Measurements from ENCODE around the gene MRM3. TPM values are rescaled to one million over a fixed set of nuclear protein-coding genes. Genes with fewer than 3 reads are reported as not detected.
"Not testable (repeated sequence)": the region's sequence is repeated elsewhere in the genome, so short reads cannot be mapped to it uniquely, and the experiment has no call there.

Gene MRM3
- total RNA-seq, 3 donors from 2014 or later, result 42.3 to 46.9 (median 44.4) TPM

DNA sequence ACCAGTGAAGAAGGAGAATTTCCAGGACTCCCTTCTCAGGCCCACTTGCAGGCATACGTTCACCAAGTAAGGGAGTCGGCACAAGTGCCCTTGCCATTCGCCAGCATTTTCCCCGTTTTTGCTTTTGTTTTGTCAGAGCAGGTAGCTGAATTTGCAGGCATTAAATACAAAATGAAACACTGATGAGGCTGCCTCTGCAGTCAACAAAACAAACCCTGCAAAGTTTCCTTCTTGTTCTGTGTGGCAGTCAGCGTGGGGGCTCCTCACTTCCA, 7.9 kb upstream of the MRM3 start:
- no peaks in the 10 kb centered on the region for H3K27me3 Mint-ChIP-seq (ENCODE audit: low read depth)
- no peak for ATAC-seq
- no peak overlapping the region for H3K4me3 Mint-ChIP-seq
- H3K9me3 Mint-ChIP-seq, result no peaks in the 10 kb centered on the region
- DNase-seq, result no peak
- H3K36me3 Mint-ChIP-seq (ENCODE audit: insufficient read depth), result peaks cover 52% of the 10 kb centered on the region
- H3K4me1 Mint-ChIP-seq (ENCODE audit: low read depth), result peaks cover 14% of the 10 kb centered on the region

DNA sequence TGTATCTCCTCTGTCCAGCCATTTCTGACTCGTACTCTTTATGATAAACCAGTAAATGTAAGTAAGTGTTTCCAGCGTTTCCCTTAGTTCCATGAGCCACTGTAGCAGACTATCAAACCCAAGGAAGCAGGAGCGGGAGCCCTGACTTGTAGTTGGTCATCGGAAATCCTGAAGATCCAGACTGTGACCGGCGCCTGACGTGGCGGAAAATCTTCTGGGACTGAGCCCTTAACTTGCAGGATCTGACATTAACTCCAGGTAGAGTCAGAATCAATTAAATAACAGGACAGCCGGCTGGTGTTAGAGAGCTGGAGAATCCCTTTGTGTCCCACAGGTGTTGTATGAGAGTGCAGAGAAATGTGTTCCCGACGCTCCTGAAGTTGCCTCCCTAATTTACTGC, 4.1 kb upstream of the MRM3 start:
- Mint-ChIP-seq H3K4me3 (no peak overlapping the region), H3K36me3 (ENCODE audit: insufficient read depth) (peaks cover 38% of the 10 kb centered on the region), H3K4me1 (ENCODE audit: low read depth) (peaks cover 24% of the 10 kb centered on the region), H3K27me3 (ENCODE audit: low read depth) (no peaks in the 10 kb centered on the region), H3K9me3 (no peaks in the 10 kb centered on the region)
- DNase-seq, result no peak
- ATAC-seq, result no peak

DNA sequence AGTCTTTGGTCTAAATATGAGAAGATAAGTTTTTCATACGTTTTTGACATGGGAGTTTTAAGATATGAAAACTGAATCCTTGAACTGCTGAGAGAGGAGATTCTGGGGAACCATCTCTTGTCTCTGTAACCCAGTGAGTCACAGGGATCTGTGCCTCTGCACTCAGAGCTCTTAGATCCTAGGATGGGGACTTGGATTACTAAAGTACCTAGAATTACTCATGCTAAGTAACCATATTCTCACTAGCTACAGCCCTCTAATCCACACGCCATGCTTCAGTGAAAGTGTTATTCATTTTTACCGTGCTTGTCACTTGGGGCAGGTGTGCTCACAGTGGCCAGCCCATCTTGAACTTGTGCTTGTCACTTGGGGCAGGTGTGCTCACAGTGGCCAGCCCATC, 2.0 kb downstream of the MRM3 start:
- Mint-ChIP-seq H3K36me3 (ENCODE audit: insufficient read depth) (peaks cover 12% of the 10 kb centered on the region), H3K4me1 (ENCODE audit: low read depth) (peaks cover 31% of the 10 kb centered on the region), H3K4me3 (peak overlapping the region; percentile 97), H3K9me3 (no peaks in the 10 kb centered on the region), H3K27me3 (ENCODE audit: low read depth) (no peaks in the 10 kb centered on the region)
- DNase-seq, result no peak
- ATAC-seq, result no peak

DNA sequence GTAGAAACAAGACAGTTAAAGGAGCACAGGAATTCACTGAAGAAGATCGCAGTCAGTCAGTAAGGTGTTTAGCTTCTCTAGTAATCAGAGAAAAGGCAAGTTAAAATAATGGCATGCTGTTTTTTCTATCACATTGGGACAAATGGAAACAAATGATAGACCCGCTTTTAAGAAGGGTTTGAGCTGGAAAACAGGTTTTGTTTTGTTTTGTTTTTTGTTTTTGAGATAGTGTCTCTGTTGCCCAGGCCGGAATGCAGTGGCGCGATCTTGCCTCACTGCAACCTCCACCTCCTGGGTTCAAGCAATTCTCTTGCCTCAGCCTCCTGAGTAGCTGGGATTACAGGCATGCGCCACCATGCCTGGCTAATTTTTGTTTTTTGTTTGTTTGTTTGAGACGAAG, 3.7 kb downstream of the MRM3 start:
- H3K27me3 Mint-ChIP-seq (ENCODE audit: low read depth); H3K4me3 Mint-ChIP-seq; DNase-seq; ATAC-seq; H3K9me3 Mint-ChIP-seq: not testable (repeated sequence)
- H3K4me1 Mint-ChIP-seq (ENCODE audit: low read depth), result peaks cover 27% of the 10 kb centered on the region
- peaks cover 18% of the 10 kb centered on the region for H3K36me3 Mint-ChIP-seq (ENCODE audit: insufficient read depth)

DNA sequence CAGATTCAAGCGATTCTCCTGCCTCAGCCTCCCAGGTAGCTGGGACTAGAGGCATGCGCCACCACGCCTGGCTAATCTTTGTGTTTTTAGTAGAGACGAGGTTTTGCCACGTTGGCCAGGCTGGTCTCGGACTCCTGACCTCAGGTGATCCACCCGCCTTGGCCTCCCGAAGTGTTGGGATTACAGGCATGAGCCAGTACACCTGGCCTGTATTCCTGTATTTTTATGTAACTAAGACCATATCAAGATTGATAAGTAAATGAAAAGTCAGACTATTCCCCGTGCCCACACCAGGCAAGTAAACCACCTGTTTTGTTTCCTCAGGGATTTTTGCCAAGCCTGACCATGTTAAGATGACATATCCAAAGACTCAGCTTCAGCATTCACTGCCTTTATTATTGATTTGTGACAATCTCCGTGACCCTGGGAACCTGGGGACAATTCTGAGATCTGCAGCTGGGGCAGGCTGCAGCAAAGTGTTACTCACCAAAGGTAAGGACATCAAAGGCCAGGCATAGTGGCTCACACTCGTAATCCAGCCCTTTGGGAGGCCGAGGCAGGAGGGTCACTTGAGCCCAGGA, 5.6 kb downstream of the MRM3 start:
- Mint-ChIP-seq H3K9me3 (no peaks in the 10 kb centered on the region), H3K27me3 (ENCODE audit: low read depth) (no peaks in the 10 kb centered on the region), H3K36me3 (ENCODE audit: insufficient read depth) (peaks cover 31% of the 10 kb centered on the region), H3K4me1 (ENCODE audit: low read depth) (peaks cover 20% of the 10 kb centered on the region), H3K4me3 (no peak overlapping the region)
- DNase-seq (no peak), ATAC-seq (no peak)

DNA sequence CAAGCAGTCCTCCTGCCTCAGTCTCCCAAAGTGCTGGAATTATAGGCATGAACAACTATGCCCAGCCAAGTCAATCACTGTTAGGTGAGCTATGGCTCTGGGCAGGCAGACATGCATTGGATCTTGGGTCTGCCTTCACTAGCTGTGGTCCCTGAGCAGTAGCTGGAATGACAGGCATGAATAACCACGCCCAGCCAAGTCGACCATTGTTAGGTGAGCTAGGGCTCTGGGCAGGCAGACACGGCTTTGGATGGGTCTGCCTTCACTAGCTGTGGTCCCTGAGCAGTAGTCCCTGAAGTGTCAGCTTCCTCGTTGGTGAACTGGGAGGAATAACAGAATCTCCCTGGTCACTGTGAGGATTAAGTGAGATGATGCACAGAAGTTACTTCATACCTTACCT, 6.4 kb downstream of the MRM3 start:
- Mint-ChIP-seq H3K36me3 (ENCODE audit: insufficient read depth) (peaks cover 32% of the 10 kb centered on the region), H3K9me3 (no peaks in the 10 kb centered on the region), H3K4me1 (ENCODE audit: low read depth) (peaks cover 13% of the 10 kb centered on the region), H3K4me3 (no peak overlapping the region), H3K27me3 (ENCODE audit: low read depth) (no peaks in the 10 kb centered on the region)
- ATAC-seq (no peak), DNase-seq (no peak)

DNA sequence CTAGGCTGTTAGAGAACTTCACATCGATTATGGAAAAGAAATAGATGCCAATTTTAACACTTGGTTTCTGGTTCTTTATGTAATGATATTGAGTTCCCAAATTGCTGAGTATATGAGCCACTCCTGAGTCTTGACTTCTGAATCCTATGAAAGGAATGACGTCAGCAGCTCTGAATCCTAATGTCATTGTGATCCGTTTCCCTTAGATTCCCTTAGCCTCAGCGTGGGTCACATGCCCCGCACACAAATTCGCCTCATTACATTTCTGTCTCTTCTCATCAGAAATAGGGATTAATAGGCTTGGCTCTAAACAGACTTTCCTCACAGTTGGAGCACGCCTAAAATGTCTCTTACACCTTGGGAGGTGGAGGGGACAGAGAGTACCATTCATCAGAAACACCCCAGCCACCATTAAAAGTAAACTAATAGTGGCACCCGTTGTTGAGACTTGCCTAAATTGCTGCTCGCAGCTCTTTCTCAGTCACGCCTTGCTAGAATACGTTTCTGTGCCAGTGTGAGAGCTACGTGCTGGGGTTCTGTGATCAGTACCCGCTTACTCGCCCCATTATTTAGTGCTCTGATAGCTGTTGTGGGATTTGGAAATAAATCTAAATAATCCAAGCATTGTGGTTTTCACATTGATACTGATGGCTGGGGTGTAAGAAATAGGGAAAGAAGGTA, 7.1 kb downstream of the MRM3 start:
- Mint-ChIP-seq H3K9me3 (no peaks in the 10 kb centered on the region), H3K36me3 (ENCODE audit: insufficient read depth) (peaks cover 27% of the 10 kb centered on the region), H3K4me3 (no peak overlapping the region), H3K27me3 (ENCODE audit: low read depth) (no peaks in the 10 kb centered on the region), H3K4me1 (ENCODE audit: low read depth) (peaks cover 6% of the 10 kb centered on the region)
- ATAC-seq, result no peak
- no peak for DNase-seq

DNA sequence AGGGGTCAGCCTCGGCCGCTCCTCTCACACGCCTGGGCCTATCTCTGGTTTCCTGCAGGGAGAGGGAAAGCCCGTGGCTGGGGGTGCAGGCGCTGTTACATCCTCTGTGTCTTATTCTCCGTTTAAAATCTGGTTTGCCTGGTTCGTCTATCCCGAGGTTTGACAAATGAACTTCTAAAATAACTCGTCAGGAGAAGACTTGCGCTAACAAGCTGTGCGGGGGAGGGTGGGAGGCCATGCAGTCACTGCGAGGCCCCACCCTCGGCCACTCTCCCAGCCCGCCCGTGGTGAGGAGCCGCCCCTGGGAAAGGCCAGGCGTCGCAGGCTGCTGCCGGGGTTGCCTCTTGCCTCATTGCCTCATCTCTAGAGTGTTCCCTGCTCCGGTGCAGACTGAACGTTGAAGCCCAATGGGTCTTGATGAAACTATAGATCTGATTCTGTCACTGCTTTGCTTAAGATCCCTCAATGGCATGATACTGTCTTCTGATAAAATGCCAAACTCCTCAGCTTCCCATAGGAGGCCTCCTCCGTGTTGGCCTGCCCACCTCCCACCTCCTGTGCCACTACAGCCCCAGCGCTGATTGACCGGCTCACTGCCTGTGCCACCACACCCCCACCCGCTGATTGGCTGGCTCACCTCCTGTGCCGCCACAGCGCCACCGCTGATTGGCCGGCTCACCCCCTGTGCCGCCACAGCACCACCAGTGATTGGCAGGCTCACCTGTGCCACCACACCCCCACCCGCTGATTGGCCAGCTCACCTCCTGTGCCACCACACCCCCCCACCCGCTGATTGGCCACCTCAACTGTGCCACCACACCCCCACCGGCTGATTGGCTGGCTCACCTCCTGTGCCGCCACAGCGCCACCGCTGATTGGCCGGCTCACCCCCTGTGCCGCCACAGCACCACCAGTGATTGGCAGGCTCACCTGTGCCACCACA, 8.0 kb downstream of the MRM3 start:
- peak in 1 of 2 donors; percentile 42 for ATAC-seq
- not testable (repeated sequence) for DNase-seq; H3K4me1 Mint-ChIP-seq (ENCODE audit: low read depth); H3K27me3 Mint-ChIP-seq (ENCODE audit: low read depth); H3K9me3 Mint-ChIP-seq; H3K4me3 Mint-ChIP-seq
- H3K36me3 Mint-ChIP-seq (ENCODE audit: insufficient read depth), result peaks cover 27% of the 10 kb centered on the region

DNA sequence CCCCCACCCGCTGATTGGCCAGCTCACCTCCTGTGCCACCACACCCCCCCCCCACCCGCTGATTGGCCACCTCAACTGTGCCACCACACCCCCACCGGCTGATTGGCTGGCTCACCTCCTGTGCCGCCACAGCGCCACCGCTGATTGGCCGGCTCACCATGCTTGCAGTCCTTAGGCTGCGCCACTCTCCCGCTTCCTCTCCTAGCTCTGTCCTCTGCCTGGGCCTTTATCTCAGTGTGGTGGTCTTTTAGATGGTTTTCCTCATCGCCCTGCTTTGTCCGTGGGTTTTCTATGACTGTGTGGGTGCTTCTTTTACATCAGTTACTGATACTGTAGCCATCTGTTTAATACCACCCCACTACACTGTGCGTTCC, 8.7 kb downstream of the MRM3 start:
- ATAC-seq; H3K9me3 Mint-ChIP-seq; DNase-seq; H3K27me3 Mint-ChIP-seq (ENCODE audit: low read depth); H3K4me3 Mint-ChIP-seq; H3K4me1 Mint-ChIP-seq (ENCODE audit: low read depth): not testable (repeated sequence)
- H3K36me3 Mint-ChIP-seq (ENCODE audit: insufficient read depth), result peaks cover 25% of the 10 kb centered on the region

DNA sequence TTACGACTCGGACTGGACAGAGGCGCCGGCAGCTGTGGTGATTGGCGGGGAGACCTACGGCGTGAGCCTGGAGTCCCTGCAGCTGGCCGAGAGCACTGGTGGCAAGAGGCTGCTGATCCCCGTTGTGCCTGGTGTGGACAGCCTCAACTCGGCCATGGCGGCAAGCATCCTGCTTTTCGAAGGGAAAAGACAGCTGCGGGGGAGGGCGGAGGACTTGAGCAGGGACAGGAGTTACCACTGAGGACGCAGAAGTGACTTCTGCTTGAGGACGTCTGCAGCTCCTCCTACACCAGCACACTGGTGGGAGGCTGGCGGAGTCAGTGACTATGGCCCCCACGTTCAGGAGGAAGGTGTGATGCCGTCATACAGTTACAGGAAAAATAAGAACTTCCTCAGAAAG, 9.7 kb downstream of the MRM3 start:
- Mint-ChIP-seq H3K27me3 (ENCODE audit: low read depth) (no peaks in the 10 kb centered on the region), H3K36me3 (ENCODE audit: insufficient read depth) (peaks cover 25% of the 10 kb centered on the region), H3K4me1 (ENCODE audit: low read depth) (peaks cover 5% of the 10 kb centered on the region), H3K9me3 (no peaks in the 10 kb centered on the region), H3K4me3 (no peak overlapping the region)
- DNase-seq (no peak), ATAC-seq (no peak)

DNA sequence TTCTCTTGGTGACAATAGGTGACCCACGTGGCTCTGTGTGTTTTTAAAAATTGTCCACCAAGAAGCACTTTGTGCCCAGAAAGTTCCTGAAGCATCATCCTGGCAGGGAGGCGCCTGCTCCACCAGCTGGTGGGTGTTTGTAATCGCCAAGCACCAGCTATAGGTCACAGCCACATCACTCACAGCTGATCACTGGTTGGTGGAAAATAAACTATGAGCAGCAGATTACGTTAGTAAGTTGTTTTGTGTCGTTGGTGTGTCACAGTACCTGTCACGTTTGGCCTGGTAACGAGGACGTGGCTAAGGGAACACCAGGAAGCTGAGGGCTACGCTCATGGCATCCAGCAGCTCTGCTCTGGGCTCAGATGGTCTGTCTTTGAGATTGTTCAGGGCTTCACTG, 10.1 kb downstream of the MRM3 start:
- Mint-ChIP-seq H3K4me3 (no peak overlapping the region), H3K4me1 (ENCODE audit: low read depth) (peaks cover 5% of the 10 kb centered on the region), H3K9me3 (no peaks in the 10 kb centered on the region), H3K36me3 (ENCODE audit: insufficient read depth) (peaks cover 23% of the 10 kb centered on the region), H3K27me3 (ENCODE audit: low read depth) (no peaks in the 10 kb centered on the region)
- ATAC-seq, result no peak
- DNase-seq, result no peak

DNA sequence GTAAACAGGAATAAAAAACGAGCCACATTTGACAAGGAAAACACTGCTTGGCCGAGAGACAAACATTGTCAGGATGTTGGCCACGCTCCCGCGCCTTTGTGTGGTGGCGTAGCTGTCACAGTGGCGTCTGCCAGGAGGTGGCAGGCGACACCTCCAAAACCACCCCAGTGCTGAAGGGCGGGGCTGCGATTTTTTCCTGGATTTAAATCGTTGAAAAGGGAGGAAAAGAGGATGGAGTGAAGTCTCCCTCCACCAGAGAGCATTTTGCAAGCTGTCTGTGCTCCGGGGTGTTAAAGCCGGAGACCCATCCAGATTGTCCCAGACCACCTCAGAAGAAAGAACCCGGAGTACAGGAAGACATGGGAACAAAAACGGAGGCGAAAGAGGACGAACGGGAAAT, 12.7 kb downstream of the MRM3 start:
- no peaks in the 10 kb centered on the region for H3K9me3 Mint-ChIP-seq
- no peaks in the 10 kb centered on the region for H3K27me3 Mint-ChIP-seq (ENCODE audit: low read depth)
- H3K4me3 Mint-ChIP-seq, result no peak overlapping the region
- H3K4me1 Mint-ChIP-seq (ENCODE audit: low read depth), result peaks cover 5% of the 10 kb centered on the region
- H3K36me3 Mint-ChIP-seq (ENCODE audit: insufficient read depth), result peaks cover 16% of the 10 kb centered on the region
- ATAC-seq, result peak; percentile 66 to 71
- DNase-seq, result peak; percentile 34

DNA sequence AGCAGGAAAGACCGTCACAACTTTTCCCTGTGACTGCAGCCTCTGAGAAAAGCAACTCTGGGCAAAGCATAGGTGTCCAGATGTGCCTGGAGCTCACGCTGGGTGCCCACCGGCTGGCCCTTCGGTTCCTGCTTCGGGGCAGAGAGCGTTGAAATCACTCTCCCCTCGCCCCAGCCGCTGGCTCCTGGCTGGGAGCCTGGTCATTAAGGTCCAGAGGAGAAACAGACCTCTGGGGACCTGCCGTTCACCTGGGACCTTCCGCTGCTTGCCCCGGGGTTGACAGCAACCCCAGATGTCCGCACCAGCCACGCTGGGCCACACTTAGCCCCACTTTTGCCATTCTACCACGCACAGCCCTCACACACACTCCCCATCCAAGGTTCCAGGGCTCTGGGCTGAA, 13.1 kb downstream of the MRM3 start:
- Mint-ChIP-seq H3K27me3 (ENCODE audit: low read depth) (no peaks in the 10 kb centered on the region), H3K4me3 (no peak overlapping the region), H3K36me3 (ENCODE audit: insufficient read depth) (peaks cover 14% of the 10 kb centered on the region), H3K4me1 (ENCODE audit: low read depth) (peaks cover 5% of the 10 kb centered on the region), H3K9me3 (no peaks in the 10 kb centered on the region)
- ATAC-seq, result no peak
- DNase-seq, result no peak

DNA sequence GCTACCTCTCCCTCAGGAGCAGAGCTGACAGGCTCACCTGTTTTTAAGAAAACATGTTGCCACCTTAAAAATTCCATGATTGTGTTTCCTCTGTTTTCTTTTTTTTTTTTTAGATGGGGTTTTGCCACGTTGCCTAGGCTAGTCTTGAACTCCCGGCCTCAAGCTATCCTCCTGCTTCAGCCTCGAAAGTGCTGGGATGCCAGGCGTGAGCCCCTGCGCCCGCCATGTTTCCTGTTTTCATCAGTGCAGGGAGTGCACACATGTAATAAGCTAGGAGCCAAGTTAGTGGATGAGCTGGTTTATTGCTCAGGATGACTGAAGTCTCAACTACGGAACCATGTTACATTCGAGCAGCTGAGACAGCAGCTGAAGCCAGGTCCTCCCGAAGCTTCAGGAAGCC, 13.6 kb downstream of the MRM3 start:
- no peak for ATAC-seq
- Mint-ChIP-seq H3K27me3 (ENCODE audit: low read depth) (no peaks in the 10 kb centered on the region), H3K4me3 (no peak overlapping the region), H3K36me3 (ENCODE audit: insufficient read depth) (peaks cover 14% of the 10 kb centered on the region), H3K9me3 (no peaks in the 10 kb centered on the region), H3K4me1 (ENCODE audit: low read depth) (peaks cover 5% of the 10 kb centered on the region)
- DNase-seq, result no peak

DNA sequence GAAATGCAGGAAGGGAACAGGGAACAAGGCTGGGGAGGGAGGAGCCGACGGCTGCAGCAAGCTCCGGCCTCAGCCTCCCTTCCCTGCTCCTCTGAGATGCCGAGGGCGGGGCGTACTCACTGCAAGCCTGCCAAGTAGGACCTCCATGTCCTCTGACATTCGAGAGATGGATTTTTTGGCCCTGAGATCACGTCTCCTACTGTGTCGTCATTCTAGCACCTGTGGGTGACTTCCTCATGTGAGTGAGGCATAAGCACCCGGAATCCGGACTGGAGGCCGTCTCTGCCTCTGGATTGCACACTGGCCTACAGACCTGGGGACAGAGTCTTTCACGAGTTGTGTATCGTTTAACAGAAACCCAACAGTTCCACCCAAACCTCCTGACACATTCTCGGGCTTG, 14.5 kb downstream of the MRM3 start:
- no peaks in the 10 kb centered on the region for H3K27me3 Mint-ChIP-seq (ENCODE audit: low read depth)

More for the DNA sequence above, 14.5 kb downstream of the MRM3 start:
- no peak for DNase-seq
- Mint-ChIP-seq H3K4me3 (no peak overlapping the region), H3K4me1 (ENCODE audit: low read depth) (peaks cover 5% of the 10 kb centered on the region), H3K9me3 (no peaks in the 10 kb centered on the region), H3K36me3 (ENCODE audit: insufficient read depth) (peaks cover 6% of the 10 kb centered on the region)
- ATAC-seq, result no peak

Measured in activated T-cell treated with anti-CD3 and anti-CD28 coated beads, Interleukin-2, amount 50 U/mL, for 4 hours (primary cell).